Parathyroid adenoma (tissue), 2 donors: ENCODE data around the gene NHLRC3.

Experiments used
- H2AFZ ChIP-seq: fragments of 300-600 bp; sonication (generic); one replicate; pipeline ENCODE4 v1.7.0; 2017; ENCODE audit warnings: antibody characterized with exemption, mild to moderate bottlenecking
- H3K27ac ChIP-seq: fragments of 300-600 bp; sonication (generic); one replicate; pipeline ENCODE4 v1.7.0; 2017
- H3K27me3 ChIP-seq: fragments of 300-600 bp; sonication (generic); one replicate; pipeline ENCODE4 v1.7.0; 2017; ENCODE audit warnings: low read length; ENCODE audit not compliant: control insufficient read depth, insufficient read depth
- H3K36me3 ChIP-seq: fragments of 300-600 bp; sonication (generic); one replicate; pipeline ENCODE4 v1.7.0; 2017; ENCODE audit warnings: low read length; ENCODE audit not compliant: control insufficient read depth, insufficient read depth
- H3K4me1 ChIP-seq: fragments of 300-600 bp; sonication (generic); one replicate; pipeline ENCODE4 v1.7.0; 2017; ENCODE audit warnings: control low read depth
- H3K4me2 ChIP-seq: fragments of 300-600 bp; sonication (generic); one replicate; pipeline ENCODE4 v1.7.0; 2017; ENCODE audit warnings: low read length
- H3K4me3 ChIP-seq: fragments of 300-600 bp; sonication (generic); one replicate; pipeline ENCODE4 v1.7.0; 2017; ENCODE audit warnings: low read depth, low read length
- H3K79me2 ChIP-seq: fragments of 300-600 bp; sonication (generic); one replicate; pipeline ENCODE4 v1.7.0; 2017; ENCODE audit warnings: control low read depth
- H3K9ac ChIP-seq: fragments of 300-600 bp; sonication (generic); one replicate; pipeline ENCODE4 v1.7.0; 2017; ENCODE audit warnings: mild to moderate bottlenecking
- H3K9me3 ChIP-seq: fragments of 300-600 bp; sonication (generic); one replicate; pipeline ENCODE4 v1.7.0; 2017; ENCODE audit warnings: low read length; ENCODE audit not compliant: control insufficient read depth
- TF ChIP-seq, protein P1 (sequence below): fragments of 300-600 bp; sonication (generic); IDR thresholded peaks from one replicate; pipeline ENCODE4 v1.7.0; 2017; ENCODE audit warnings: antibody characterized with exemption, mild to moderate bottlenecking
- donor health status: primary hyperparathyroidism.

Gene NHLRC3

DNA sequence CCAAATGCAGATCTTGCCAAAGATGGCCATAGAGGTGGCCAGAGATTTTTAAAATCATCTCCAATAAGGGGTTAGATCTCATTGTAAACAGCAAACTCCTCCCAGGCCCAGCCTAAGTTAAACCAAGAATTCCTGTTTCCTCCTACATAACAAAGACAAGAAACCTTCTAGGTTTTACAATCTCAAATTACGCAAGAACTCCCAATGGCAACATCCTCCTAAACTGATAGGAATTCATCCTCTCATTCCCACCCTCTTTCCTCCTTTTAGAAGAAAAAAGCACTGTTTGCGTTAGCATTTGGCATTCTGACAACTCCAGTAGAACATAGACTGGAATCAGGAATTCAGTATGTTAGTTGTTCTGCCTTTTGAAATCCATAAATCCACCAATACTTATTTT is 14.9 kb upstream of the NHLRC3 start:
- TF ChIP-seq, protein P1, sequence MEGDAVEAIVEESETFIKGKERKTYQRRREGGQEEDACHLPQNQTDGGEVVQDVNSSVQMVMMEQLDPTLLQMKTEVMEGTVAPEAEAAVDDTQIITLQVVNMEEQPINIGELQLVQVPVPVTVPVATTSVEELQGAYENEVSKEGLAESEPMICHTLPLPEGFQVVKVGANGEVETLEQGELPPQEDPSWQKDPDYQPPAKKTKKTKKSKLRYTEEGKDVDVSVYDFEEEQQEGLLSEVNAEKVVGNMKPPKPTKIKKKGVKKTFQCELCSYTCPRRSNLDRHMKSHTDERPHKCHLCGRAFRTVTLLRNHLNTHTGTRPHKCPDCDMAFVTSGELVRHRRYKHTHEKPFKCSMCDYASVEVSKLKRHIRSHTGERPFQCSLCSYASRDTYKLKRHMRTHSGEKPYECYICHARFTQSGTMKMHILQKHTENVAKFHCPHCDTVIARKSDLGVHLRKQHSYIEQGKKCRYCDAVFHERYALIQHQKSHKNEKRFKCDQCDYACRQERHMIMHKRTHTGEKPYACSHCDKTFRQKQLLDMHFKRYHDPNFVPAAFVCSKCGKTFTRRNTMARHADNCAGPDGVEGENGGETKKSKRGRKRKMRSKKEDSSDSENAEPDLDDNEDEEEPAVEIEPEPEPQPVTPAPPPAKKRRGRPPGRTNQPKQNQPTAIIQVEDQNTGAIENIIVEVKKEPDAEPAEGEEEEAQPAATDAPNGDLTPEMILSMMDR: no peak
- H3K36me3 ChIP-seq: no peaks in the 10 kb centered on the region

DNA sequence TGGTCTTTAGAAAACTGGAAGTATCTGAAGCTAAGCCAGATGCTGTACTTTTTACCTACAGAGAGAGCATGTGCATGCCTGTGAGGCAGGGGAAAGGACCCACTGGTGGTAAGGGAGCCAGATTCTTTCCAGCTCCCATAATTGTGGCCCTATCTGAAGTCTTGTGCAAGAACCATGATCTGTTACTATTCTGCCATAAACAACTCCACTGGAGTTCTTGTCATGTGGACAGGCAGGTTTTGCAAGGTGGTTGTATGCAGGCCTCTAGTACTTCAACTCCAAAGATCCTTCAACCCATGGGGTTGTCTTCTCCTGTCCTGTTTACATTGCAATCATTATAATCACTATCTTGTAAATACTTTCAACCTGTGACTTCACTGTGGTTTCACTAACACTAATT is 14.5 kb upstream of the NHLRC3 start:
- Histone ChIP-seq H3K4me2 (no peak overlapping the region), H2AFZ (no peak overlapping the region), H3K9me3 (no peaks in the 10 kb centered on the region), H3K9ac (no peak overlapping the region), H3K4me1 (no peaks in the 10 kb centered on the region), H3K27me3 (no peaks in the 10 kb centered on the region), H3K79me2 (no peaks in the 10 kb centered on the region), H3K27ac (no peak overlapping the region), H3K36me3 (no peaks in the 10 kb centered on the region), H3K4me3 (no peak overlapping the region)
- TF ChIP-seq, protein P1: no peak

More for the DNA sequence above, 14.9 kb upstream of the NHLRC3 start:
- no peak overlapping the region for H2AFZ ChIP-seq
- H3K79me2 ChIP-seq: no peaks in the 10 kb centered on the region
- no peaks in the 10 kb centered on the region for H3K9me3 ChIP-seq
- H3K4me2 ChIP-seq: no peak overlapping the region
- no peak overlapping the region for H3K9ac ChIP-seq
- H3K27me3 ChIP-seq: no peaks in the 10 kb centered on the region
- H3K27ac ChIP-seq: no peak overlapping the region
- H3K4me1 ChIP-seq: no peaks in the 10 kb centered on the region
- H3K4me3 ChIP-seq: no peak overlapping the region

DNA sequence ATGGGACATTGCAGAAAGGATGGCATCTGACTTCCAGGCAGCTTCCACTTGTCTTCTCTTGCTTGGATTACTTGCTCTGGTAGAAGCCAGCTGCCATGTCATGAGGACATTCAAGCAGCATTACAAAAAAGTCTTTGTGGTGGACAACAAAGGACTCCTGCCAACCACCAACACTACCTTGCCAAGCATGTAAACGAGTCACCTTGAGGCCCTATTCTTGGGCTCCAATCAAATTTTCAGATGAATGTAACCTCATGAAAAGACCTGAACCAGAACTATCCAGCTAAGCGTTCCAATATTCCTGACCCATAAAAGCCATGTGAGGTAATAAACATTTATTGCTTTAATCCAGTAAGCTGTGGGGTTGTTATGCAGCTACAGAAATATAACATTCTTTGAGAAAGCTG is 12.8 kb upstream of the NHLRC3 start:
- Histone ChIP-seq H2AFZ (no peak overlapping the region), H3K79me2 (no peaks in the 10 kb centered on the region), H3K4me2 (no peak overlapping the region), H3K36me3 (no peaks in the 10 kb centered on the region), H3K9ac (no peak overlapping the region), H3K27me3 (no peaks in the 10 kb centered on the region), H3K4me3 (no peak overlapping the region), H3K4me1 (no peaks in the 10 kb centered on the region), H3K9me3 (no peaks in the 10 kb centered on the region), H3K27ac (no peak overlapping the region)
- TF ChIP-seq, protein P1: no peak

DNA sequence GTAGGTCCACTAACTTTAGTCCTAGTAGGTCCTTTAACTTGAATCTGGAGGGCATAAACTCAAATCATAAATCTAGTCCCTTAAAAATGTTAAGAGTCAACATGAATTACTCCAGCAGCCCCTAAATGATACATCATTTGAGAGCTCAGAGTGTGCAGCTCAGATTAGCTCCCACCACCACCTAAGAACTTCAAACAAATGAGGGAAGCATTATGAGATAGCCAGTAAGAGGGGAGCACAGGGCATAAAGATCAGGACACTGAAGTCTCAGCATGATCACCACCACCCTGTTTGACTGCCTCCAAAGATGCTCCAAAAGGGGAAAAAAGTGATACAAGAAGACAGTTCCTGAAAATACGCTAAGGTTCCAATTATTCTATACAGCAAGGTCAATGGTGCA is 6.1 kb upstream of the NHLRC3 start:
- no peak overlapping the region for H3K4me3 ChIP-seq
- no peak overlapping the region for H2AFZ ChIP-seq
- no peak overlapping the region for H3K9ac ChIP-seq
- H3K79me2 ChIP-seq: peaks cover 7% of the 10 kb centered on the region
- H3K9me3 ChIP-seq: no peaks in the 10 kb centered on the region
- H3K27me3 ChIP-seq: no peaks in the 10 kb centered on the region
- TF ChIP-seq, protein P1: no peak
- no peak overlapping the region for H3K27ac ChIP-seq
- H3K36me3 ChIP-seq: no peaks in the 10 kb centered on the region
- no peak overlapping the region for H3K4me2 ChIP-seq
- no peaks in the 10 kb centered on the region for H3K4me1 ChIP-seq

DNA sequence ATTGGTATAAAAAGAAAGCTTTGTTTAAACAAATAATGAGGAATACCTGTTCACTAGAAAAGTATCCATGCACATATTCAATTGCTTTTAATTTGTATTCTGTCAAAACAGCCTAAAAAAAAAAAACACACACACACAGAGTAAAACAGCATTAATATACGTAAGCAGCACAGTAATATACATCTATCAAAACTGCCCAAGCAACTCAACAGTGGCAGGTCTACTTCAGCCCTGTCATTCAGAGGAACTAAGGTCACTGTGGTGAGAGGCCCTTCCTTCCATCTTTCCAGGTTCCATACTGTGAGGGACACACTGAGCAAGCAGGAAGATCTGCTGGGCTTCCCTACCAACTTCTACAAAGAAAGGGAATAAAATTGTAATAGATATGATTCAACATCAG is 4.2 kb upstream of the NHLRC3 start:
- Histone ChIP-seq H3K27ac (no peak overlapping the region), H3K27me3 (no peaks in the 10 kb centered on the region), H3K4me1 (no peaks in the 10 kb centered on the region), H3K9me3 (no peaks in the 10 kb centered on the region), H3K9ac (no peak overlapping the region), H3K4me2 (no peak overlapping the region), H2AFZ (no peak overlapping the region), H3K79me2 (peaks cover 7% of the 10 kb centered on the region), H3K36me3 (no peaks in the 10 kb centered on the region), H3K4me3 (no peak overlapping the region)
- TF ChIP-seq, protein P1: no peak
